Testis (tissue), 2 donors: ENCODE data around the gene SPTLC2.

Experiments
- POLR2A ChIP-seq: fragments of 450-650 bp; IDR thresholded peaks from one replicate; pipeline ENCODE4 v1.6.1; 2017; ENCODE audit warnings: antibody characterized with exemption, mild to moderate bottlenecking, moderate library complexity
- TF ChIP-seq, protein P1 (sequence below), 3 experiments: fragments of 450-650 bp in 2 of 3; fragments of 200-600 bp in 1 of 3; sonication (generic) in 1 of 3; IDR thresholded peaks; one replicate each; pipeline ENCODE4 v1.5.1; 2016 to 2019; ENCODE audit warnings: antibody characterized with exemption in 3 of 3, mild to moderate bottlenecking in 2 of 3, moderate library complexity in 1 of 3

DNA sequence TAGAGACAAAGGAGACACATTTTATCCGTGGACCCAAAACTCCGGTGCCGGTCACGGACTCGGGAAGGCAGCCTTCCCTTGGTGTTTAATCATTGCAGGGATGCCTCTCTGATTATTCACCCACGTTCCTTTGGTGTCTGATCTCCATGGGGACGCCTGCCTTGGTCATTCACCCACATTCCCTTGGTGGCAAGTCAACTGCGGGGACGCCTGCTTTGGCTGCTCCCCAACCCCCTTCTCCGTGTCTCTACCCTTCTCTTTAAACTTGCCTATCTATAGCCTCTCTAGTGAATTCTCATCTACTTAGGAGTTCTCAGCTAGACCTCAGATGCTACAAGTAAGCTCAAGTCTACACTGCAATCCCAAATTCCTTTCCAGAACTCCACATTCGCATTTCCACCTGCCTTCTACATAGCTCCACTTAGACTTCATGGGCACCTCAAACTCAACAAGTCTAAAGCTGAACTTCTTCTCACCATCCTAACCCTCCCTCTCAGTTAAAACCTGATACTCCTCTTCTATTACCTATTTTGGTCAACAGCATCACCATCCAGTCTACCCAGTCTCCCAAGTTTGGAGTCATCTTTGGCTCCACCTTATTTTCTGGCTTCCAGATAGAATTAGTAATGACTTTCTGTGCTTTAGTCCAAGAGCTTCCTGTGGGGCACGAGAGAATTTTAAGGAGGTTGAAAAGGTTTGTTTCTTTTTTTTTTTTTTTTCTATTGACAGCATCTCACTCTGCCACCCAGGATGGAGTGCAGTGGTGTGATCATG is 14.4 kb downstream of the SPTLC2 start:
- TF ChIP-seq, protein P1, sequence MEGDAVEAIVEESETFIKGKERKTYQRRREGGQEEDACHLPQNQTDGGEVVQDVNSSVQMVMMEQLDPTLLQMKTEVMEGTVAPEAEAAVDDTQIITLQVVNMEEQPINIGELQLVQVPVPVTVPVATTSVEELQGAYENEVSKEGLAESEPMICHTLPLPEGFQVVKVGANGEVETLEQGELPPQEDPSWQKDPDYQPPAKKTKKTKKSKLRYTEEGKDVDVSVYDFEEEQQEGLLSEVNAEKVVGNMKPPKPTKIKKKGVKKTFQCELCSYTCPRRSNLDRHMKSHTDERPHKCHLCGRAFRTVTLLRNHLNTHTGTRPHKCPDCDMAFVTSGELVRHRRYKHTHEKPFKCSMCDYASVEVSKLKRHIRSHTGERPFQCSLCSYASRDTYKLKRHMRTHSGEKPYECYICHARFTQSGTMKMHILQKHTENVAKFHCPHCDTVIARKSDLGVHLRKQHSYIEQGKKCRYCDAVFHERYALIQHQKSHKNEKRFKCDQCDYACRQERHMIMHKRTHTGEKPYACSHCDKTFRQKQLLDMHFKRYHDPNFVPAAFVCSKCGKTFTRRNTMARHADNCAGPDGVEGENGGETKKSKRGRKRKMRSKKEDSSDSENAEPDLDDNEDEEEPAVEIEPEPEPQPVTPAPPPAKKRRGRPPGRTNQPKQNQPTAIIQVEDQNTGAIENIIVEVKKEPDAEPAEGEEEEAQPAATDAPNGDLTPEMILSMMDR (IDR thresholded peaks at IDR 0.05) = no peak
- no peak for TF ChIP-seq POLR2A
